Neural cell (in vitro differentiated cells): Measurements from ENCODE around the gene CTDNEP1.

ENCODE experiments used
- EZH2 ChIP-seq: fragments of 200-600, 300-800 bp; shearing (Covaris generic), sonication (generic); IDR thresholded peaks from 2 replicates; pipeline ENCODE4 v1.6.1; 2014; ENCODE audit warnings: antibody characterized with exemption, low read length, borderline replicate concordance, mild to moderate bottlenecking; ENCODE audit not compliant: insufficient read depth, poor library complexity, severe bottlenecking
- MXI1 ChIP-seq: fragments of 450-650 bp; conservative IDR thresholded peaks from 2 replicates; pipeline ENCODE4 v1.6.1; 2014; ENCODE audit warnings: antibody characterized with exemption, mild to moderate bottlenecking; ENCODE audit not compliant: poor library complexity, severe bottlenecking
- POLR2AphosphoS5 ChIP-seq: IDR thresholded peaks from 2 replicates; pipeline ENCODE4 v1.6.1; 2012
- RAD21 ChIP-seq: fragments of 450-650 bp; conservative IDR thresholded peaks from 2 replicates; pipeline ENCODE4 v1.6.1; 2014; ENCODE audit warnings: antibody characterized with exemption, mild to moderate bottlenecking, moderate library complexity
- SMC3 ChIP-seq: fragments of 450-650 bp; conservative IDR thresholded peaks from 2 replicates; pipeline ENCODE4 v1.6.1; 2014; ENCODE audit warnings: antibody characterized with exemption, mild to moderate bottlenecking, moderate library complexity; ENCODE audit not compliant: poor library complexity
- TAF1 ChIP-seq: IDR thresholded peaks from 2 replicates; pipeline ENCODE4 v1.6.1; 2012; ENCODE audit warnings: low read depth
- TF ChIP-seq, protein P1 (sequence below): fragments of 450-650 bp; IDR thresholded peaks from 2 replicates; pipeline ENCODE4 v1.5.1; 2014; ENCODE audit warnings: antibody characterized with exemption, mild to moderate bottlenecking, moderate library complexity; ENCODE audit not compliant: poor library complexity, severe bottlenecking
- TF ChIP-seq, protein P2 (sequence below): IDR thresholded peaks from 2 replicates; pipeline ENCODE4 v1.6.1; 2012; ENCODE audit warnings: borderline replicate concordance

DNA sequence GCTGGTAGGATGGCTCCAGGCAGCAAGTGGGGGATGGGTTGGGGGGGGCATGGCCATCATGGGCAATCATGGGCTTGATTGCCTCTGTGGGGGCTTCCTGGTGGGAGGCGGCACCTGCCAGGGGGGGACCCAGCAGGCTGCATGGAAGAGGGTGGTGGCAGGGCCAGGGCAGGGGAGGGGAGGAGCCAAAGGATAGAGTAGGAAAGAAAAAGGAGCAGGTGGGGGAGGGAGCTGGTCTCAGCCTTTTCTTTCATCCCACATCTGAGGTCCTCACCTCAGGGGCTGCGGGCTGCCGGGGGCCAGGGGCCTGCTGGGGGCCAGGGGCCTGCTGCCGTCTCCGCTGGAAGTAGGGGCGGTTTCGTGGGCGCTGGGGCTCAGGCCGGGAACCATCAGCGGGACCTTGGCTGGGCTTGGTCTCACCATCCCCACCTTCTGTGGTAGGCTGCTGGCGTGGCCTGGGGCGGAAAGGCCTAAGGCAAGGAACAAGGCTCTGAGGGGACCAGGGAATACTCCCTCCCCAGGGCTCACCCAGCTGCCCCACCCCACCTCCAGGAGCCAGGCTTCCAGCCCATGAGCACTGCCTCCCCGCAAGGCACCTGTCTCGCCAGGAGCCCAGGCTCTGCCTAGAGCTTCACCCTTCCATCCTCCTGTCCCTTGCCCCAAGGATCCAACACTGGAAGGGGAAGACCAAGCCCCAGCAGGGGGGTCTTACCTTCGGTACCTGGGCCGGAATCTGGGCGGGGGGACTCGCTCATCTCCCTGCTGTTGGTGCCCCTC lies 37.9 kb upstream of the CTDNEP1 start:
- TF ChIP-seq EZH2 (no peak), TAF1 (no peak), RAD21 (no peak), MXI1 (no peak), POLR2AphosphoS5 (no peak), SMC3 (no peak)
- TF ChIP-seq, protein P1, sequence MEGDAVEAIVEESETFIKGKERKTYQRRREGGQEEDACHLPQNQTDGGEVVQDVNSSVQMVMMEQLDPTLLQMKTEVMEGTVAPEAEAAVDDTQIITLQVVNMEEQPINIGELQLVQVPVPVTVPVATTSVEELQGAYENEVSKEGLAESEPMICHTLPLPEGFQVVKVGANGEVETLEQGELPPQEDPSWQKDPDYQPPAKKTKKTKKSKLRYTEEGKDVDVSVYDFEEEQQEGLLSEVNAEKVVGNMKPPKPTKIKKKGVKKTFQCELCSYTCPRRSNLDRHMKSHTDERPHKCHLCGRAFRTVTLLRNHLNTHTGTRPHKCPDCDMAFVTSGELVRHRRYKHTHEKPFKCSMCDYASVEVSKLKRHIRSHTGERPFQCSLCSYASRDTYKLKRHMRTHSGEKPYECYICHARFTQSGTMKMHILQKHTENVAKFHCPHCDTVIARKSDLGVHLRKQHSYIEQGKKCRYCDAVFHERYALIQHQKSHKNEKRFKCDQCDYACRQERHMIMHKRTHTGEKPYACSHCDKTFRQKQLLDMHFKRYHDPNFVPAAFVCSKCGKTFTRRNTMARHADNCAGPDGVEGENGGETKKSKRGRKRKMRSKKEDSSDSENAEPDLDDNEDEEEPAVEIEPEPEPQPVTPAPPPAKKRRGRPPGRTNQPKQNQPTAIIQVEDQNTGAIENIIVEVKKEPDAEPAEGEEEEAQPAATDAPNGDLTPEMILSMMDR: no peak
- TF ChIP-seq, protein P2, sequence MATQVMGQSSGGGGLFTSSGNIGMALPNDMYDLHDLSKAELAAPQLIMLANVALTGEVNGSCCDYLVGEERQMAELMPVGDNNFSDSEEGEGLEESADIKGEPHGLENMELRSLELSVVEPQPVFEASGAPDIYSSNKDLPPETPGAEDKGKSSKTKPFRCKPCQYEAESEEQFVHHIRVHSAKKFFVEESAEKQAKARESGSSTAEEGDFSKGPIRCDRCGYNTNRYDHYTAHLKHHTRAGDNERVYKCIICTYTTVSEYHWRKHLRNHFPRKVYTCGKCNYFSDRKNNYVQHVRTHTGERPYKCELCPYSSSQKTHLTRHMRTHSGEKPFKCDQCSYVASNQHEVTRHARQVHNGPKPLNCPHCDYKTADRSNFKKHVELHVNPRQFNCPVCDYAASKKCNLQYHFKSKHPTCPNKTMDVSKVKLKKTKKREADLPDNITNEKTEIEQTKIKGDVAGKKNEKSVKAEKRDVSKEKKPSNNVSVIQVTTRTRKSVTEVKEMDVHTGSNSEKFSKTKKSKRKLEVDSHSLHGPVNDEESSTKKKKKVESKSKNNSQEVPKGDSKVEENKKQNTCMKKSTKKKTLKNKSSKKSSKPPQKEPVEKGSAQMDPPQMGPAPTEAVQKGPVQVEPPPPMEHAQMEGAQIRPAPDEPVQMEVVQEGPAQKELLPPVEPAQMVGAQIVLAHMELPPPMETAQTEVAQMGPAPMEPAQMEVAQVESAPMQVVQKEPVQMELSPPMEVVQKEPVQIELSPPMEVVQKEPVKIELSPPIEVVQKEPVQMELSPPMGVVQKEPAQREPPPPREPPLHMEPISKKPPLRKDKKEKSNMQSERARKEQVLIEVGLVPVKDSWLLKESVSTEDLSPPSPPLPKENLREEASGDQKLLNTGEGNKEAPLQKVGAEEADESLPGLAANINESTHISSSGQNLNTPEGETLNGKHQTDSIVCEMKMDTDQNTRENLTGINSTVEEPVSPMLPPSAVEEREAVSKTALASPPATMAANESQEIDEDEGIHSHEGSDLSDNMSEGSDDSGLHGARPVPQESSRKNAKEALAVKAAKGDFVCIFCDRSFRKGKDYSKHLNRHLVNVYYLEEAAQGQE: no peak
